Measurements from ENCODE around the gene ARTN. TPM values are rescaled to one million over a fixed set of nuclear protein-coding genes. Genes with fewer than 3 reads are reported as not detected.

ARTN gene
- total RNA-seq, 2 donors from 2014 or later: 1.3 to 12.5 TPM

- intact Hi-C loops (cut with DNase I): no loop called here
- Histone ChIP-seq H3K27ac (no peak overlapping the region), H3K9me3 (no peaks in the 10 kb centered on the region), H3K4me1 (no peaks in the 10 kb centered on the region), H3K36me3 (replicated peaks in 1 of 2; ENCODE audit: insufficient read depth in 1 of 2, low read depth in 2 of 2) (no peaks in the 10 kb centered on the region), H3K4me3 (no peak overlapping the region), H3K27me3 (no peaks in the 10 kb centered on the region)
- TF ChIP-seq CTCF (IDR thresholded peaks at IDR 0.05) (no peak), POLR2A (IDR thresholded peaks at IDR 0.05) (no peak)
- WGBS, 2 donors: 76 to 100% methylated on average over 1 of the region's 1 CpG
- DNase-seq (no peak), ATAC-seq (no peak)
Measured at GRCh38 chr1:43910343-43910742, 23.3 kb upstream of the ARTN start.

GRCh38 chr1:43912607-43913006 is 21.0 kb upstream of the ARTN start:
- intact Hi-C loops (cut with DNase I): no loop called here
- H3K27ac ChIP-seq: no peak overlapping the region
- no peaks in the 10 kb centered on the region for H3K9me3 ChIP-seq
- no peak for ATAC-seq
- H3K36me3 ChIP-seq (replicated peaks in 1 of 2; ENCODE audit: insufficient read depth in 1 of 2, low read depth in 2 of 2): no peaks in the 10 kb centered on the region
- no peak for DNase-seq
- H3K4me1 ChIP-seq: no peaks in the 10 kb centered on the region
- no peak overlapping the region for H3K4me3 ChIP-seq
- no peaks in the 10 kb centered on the region for H3K27me3 ChIP-seq
- 81 to 86% methylated on average over 2 of the region's 2 CpGs for WGBS, 2 donors
- TF ChIP-seq CTCF (IDR thresholded peaks at IDR 0.05): no peak
- no peak for TF ChIP-seq POLR2A (IDR thresholded peaks at IDR 0.05)

- TF ChIP-seq CTCF (IDR thresholded peaks at IDR 0.05) (no peak), POLR2A (IDR thresholded peaks at IDR 0.05) (no peak)
- Histone ChIP-seq H3K4me3 (no peak overlapping the region), H3K4me1 (no peaks in the 10 kb centered on the region), H3K27ac (no peak overlapping the region), H3K27me3 (no peaks in the 10 kb centered on the region), H3K9me3 (no peaks in the 10 kb centered on the region), H3K36me3 (replicated peaks in 1 of 2; ENCODE audit: insufficient read depth in 1 of 2, low read depth in 2 of 2) (no peaks in the 10 kb centered on the region)
- DNase-seq: no peak
- WGBS, 2 donors: 82 to 87% methylated on average over 7 of the region's 7 CpGs
- ATAC-seq: no peak
- intact Hi-C loops (cut with DNase I): no loop called here
Measured at GRCh38 chr1:43913051-43913501, 20.5 kb upstream of the ARTN start.

GRCh38 chr1:43913666-43914360 is 19.8 kb upstream of the ARTN start:
- no peak overlapping the region for H3K4me3 ChIP-seq

More at GRCh38 chr1:43913666-43914360, 19.8 kb upstream of the ARTN start:
- Histone ChIP-seq H3K36me3 (replicated peaks in 1 of 2; ENCODE audit: insufficient read depth in 1 of 2, low read depth in 2 of 2) (no peaks in the 10 kb centered on the region), H3K4me1 (no peaks in the 10 kb centered on the region), H3K27me3 (no peaks in the 10 kb centered on the region), H3K9me3 (no peaks in the 10 kb centered on the region), H3K27ac (no peak overlapping the region)
- TF ChIP-seq POLR2A (IDR thresholded peaks at IDR 0.05) (no peak), CTCF (IDR thresholded peaks at IDR 0.05) (no peak)
- DNase-seq: no peak
- no peak for ATAC-seq
- 83 to 86% methylated on average over 17 to 18 of the region's 18 CpGs for WGBS, 2 donors
- intact Hi-C loops (cut with DNase I): no loop called here
